D341Med (cell line): ENCODE data around the gene TRAPPC2B.

ENCODE experiments used
- DNase-seq: peaks from one replicate; pipeline ENCODE4 v3.0.0; 2012; ENCODE audit warnings: low spot score

The TRAPPC2B gene

GRCh38 chr19:57362997-57363687, at the start of gene TRAPPC2B, which contains the start of gene ZNF547:
TRAPPC2B (plus strand) TSS chr19:57363551; CDS start chr19:57364834, 1,283 bp downstream.
ZNF547 (plus strand) TSS chr19:57363551; CDS start chr19:57368556, 5,005 bp downstream.
- DNase-seq: peak; percentile 91

DNA sequence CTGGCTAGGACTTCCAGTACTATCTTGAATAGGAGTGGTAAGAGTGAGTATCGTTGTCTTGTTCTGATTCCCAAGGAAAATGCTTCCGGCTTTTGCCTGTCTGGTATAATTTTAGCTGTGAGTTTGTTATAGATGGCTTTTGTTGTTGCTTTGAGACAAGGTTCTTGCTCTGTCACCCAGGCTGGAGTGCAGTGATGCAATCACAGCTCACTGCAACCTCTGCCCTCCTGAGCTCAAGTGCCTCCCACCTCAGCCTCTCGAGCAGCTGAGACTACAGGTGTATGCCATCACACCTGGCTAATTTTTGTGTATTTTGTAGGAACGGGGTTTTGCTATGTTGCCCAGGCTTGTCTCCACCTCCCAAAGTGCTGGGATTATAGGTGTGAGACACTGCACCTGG, 49.2 kb upstream of the TRAPPC2B start:
- no peak for DNase-seq

GRCh38 chr19:57317503-57317902, 45.8 kb upstream of the TRAPPC2B start:
- DNase-seq: no peak

GRCh38 chr19:57319869-57320179, 43.5 kb upstream of the TRAPPC2B start:
- no peak for DNase-seq

DNA sequence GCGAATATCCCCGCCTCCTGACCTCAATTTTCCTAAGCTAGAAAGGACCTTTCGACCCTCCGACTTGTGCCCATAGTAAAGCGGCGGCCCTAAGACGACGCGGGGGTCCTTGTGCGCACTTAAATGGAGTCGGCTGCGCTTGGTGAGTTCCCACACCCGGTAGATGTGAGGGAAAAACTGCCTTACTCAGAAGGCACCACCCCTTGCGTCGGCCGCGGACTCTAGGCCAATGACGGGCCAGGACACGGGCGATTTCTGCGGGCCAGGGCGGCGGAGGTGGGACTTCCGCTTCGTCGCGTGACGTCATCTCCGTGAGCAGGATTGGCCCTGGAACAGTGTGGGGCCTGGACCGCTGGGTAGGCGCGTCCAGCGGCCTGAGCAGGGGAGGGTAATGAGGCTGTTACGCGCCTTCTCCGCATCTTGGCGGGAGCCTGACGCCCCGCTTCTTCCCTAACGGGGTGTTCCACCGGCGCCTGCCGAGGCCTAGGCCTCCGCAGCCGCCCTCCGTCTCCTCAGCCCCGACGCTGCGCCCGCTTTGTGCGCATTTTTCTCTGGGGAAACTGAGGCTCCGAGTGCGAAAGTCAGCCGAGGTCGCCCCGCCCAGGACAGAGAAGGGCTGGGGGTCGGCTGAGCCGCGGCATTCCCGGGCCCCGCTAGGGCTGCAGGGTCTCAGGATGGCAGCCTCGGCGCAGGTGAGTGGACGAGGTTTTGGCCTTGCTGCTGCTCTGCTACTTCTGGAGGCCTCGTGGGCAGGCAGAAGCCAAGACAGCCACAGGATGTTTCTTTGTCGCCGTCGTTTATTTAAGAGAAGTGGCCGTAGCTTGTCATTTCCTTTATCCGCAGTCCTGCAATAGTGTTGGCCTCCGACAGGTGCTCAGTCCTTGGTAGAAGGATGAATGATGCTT, 42.9 kb upstream of the TRAPPC2B start, which contains the start of gene ZNF543:
TSS of gene ZNF543 (plus strand) at position 293 of the 905 bp plus-strand sequence. CDS start at position 675, 382 bp downstream.
- peak; percentile 97 for DNase-seq

DNA sequence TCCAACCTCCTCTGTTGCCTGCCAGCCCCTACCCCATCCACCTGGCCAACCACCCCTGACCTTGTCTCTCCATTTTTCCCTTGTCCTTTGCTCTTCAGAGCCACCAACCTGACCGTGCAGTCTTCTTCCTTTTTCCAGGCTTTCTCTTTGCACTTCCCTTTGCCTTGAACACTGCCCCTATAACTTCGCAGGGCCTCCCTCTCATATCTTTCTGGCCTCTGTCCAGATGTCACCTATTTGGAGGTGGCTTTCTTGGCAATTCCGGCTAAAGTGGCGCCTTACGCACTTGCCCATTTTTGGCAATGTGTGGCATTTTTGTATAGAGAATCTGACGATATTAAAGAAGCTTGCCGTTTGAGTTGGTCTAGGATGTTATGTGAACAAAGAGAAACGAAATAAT, 42.2 kb upstream of the TRAPPC2B start:
- no peak for DNase-seq

GRCh38 chr19:57321751-57322150, 41.6 kb upstream of the TRAPPC2B start:
- DNase-seq: no peak

DNA sequence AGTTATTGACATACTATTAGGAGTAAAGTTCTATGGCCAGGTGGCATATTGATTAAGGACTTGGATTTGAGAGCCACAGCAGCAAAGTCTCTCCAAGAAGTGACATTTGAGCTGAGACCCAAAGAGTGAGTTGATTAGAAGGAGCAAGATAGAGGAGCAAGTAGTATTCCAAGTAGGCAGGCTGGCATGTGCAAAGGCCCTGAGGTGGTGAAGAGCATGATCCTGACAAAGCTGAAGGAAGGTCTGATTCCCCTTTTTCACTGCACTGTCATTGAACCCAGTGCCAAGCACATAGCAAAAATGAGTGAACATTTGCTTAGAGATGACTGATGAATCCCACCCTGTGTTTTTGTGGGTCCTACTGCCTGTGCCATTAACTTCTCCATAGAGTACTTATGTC, 38.4 kb upstream of the TRAPPC2B start:
- no peak for DNase-seq

- DNase-seq: no peak
Measured at GRCh38 chr19:57327993-57328392, 35.4 kb upstream of the TRAPPC2B start.

GRCh38 chr19:57334191-57334590, 29.2 kb upstream of the TRAPPC2B start:
- DNase-seq: no peak

GRCh38 chr19:57338877-57339276, 24.5 kb upstream of the TRAPPC2B start:
- DNase-seq: no peak

GRCh38 chr19:57342582-57342981, 20.8 kb upstream of the TRAPPC2B start:
- DNase-seq: no peak

GRCh38 chr19:57348136-57348535, 15.2 kb upstream of the TRAPPC2B start:
- DNase-seq: no peak

DNA sequence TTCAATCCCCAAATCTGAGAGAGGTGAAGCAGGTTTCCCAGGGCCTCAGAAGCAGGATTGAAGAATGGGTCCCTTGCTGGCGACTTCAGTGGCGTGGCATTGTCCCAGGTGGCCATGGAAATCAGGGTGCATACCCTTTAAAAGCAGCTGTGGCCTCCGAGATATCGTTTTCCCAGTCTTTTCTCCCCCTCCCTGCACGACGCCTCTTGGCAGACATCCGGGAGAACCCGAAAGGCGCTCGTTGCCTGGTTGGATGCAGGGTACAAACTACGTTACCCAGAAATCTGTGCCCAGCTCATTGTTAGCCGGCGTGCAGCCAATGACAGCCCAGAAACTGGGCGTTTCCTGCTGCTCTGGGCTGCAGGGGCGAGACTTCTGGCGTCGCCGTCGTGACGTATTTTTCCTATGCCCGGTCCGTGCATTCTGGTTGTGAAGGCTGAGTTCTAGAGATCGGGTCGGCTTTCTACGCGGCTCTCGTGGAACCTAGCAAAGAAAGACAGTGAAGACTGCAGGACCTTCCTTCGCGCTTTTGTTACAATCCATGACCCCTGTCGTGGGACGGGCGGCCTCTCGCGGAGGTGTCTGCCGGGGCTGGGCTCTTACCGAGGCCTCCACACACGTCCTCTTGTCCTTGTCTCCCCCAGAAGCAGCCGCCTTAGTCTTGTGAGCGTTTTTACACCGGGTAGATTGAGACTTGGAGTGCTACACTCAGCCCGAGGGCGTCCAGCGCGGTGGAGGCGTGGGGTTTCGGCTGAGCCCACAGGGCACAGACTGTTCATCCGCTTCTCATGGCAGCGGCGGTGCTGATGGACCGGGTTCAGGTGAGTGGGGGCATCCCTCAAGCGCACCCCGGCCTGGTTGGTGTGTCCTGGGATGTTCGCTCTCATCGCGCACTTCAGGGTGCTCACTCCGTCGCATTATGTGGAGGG, 12.2 kb upstream of the TRAPPC2B start, which contains the start of gene ZNF304:
TSS of gene ZNF304 (plus strand) at position 395 of the 929 bp plus-strand sequence. CDS start at position 789, 394 bp downstream.
- peak; percentile 96 for DNase-seq

- DNase-seq: peak; percentile 34
Measured at GRCh38 chr19:57351867-57352266, 11.5 kb upstream of the TRAPPC2B start.

DNA sequence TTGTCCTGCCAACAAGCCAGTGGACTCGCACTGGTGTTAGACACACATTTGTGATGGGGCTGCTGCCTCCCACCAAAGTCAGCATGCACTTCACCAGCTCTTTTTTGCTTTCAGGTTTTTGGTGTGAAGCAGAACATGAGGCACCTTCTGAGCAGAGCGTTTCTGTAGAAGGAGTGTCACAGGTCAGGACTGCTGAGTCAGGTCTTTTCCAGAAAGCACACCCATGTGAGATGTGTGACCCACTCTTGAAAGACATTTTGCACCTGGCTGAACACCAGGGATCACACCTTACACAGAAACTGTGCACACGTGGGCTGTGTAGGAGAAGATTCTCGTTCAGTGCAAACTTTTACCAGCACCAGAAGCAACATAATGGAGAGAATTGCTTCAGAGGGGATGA, 7.4 kb upstream of the TRAPPC2B start:
- no peak for DNase-seq

DNA sequence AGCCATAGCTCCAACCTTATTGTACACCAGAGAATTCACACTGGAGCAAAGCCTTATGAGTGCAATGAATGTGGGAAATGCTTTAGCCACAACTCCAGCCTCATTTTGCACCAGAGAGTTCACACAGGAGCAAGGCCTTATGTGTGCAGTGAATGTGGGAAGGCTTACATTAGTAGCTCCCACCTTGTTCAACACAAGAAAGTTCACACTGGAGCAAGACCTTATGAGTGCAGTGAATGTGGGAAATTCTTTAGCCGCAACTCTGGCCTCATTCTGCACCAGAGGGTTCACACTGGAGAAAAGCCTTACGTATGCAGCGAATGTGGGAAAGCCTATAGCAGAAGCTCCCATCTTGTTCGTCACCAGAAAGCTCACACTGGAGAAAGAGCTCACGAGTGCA, 5.9 kb upstream of the TRAPPC2B start:
- DNase-seq: no peak

DNA sequence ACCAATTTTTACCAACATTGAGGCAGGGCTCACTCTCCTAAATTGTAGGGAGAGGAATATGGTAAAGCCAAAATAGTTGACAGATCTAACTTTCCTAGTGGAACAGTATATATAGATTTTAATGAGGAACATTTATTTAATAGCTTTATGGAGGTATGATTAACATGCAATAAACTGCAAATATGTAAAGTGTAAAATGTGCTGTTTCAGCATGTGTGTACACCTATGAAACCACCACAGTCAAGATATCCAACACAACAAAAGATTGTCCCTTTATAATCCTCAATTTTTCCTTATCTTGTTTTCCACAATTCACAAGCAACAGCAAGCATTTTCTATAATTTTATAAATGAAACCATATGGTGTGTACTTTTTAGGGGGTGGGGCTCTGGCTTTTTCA, 4.1 kb upstream of the TRAPPC2B start:
- no peak for DNase-seq

DNA sequence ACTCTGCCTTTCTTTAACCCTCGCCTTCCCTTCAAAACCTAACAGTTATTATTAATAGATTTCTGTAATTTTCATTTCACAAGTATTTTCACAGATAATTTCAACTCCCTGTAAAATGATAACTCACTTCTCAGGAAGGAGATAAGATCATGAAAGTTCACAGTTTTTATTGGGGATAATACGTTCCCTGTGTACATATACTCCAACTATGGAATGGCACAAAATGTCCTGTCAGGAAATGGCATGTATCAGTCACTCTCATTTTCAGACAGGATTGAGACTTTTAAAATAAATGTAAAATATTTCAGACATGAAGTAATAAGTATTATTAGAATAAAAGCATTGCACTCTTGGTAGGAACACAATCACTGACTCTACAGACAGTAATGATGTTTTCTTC, 932 bp upstream of the TRAPPC2B start:
- DNase-seq: no peak

GRCh38 chr19:57363688-57364181, 384 bp downstream of the TRAPPC2B start:
- DNase-seq: no peak

DNA sequence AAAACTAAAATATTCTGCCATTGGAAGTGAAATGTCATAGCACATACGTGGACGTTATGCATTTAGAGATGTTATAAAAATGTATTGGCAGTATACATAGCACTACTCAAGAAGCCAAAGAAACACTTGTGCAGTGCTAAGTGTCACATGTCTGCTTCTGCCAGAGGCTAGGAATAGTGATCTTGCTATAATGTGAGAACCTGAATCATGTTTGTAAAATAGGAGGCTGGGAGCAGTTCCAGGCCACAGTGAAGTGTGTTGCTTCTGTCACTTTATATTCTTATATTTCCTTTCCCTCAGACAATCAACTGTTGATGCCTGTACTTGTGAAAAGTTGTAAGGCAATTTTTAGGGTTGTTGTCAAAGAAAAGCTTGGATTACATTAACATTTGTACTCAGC, 3.4 kb downstream of the TRAPPC2B start:
- DNase-seq: no peak

DNA sequence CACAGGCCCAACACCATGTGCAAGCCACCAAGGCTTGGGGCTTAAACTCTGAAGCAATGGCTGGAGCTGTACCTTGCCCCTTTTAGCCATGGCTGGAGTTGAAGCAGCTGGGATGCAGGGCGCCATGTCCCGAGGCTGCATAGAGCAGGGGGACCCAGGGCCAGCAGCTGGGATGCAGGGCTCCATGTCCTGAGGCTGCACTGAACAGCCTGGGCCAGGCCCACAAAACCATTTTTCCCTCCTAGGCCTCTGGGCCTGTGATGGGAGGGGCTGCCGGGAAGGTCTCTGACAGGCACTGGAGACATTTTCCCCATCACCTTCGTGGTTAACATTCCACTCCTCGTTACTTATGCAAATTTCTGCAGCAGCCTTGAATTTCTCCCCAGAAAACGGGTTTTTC, 10.8 kb downstream of the TRAPPC2B start:
- DNase-seq: no peak
